ENCODE measurements around the gene PODXL.

GRCh38 chr7:131563918-131564317 is 7.5 kb upstream of the PODXL start:
- TF ChIP-seq CTCF (IDR thresholded peaks at IDR 0.05) (no peak), POLR2A (IDR thresholded peaks at IDR 0.05) (no peak)

All from testis (tissue), 2 donors.